Panc1 (cell line): ENCODE measurements around the gene DBNDD2.

Experiments
- POLR2AphosphoS5 ChIP-seq: IDR thresholded peaks from 2 replicates; pipeline ENCODE4 v1.6.1; 2012; ENCODE audit warnings: mild to moderate bottlenecking, low read depth, low read length, moderate library complexity
- SIN3A ChIP-seq: IDR thresholded peaks from 2 replicates; pipeline ENCODE4 v1.6.1; 2012; ENCODE audit warnings: low read depth, mild to moderate bottlenecking, low read length, moderate library complexity, borderline replicate concordance; ENCODE audit not compliant: insufficient read depth
- TCF7L2 ChIP-seq: IDR thresholded peaks from 2 replicates; pipeline ENCODE4 v1.6.1; 2011; ENCODE audit warnings: mild to moderate bottlenecking, low read depth, low read length, inconsistent platforms
- TF ChIP-seq, protein P1 (sequence below): fragments of 450-650 bp; IDR thresholded peaks from 2 replicates; pipeline ENCODE4 v1.5.1; 2017; ENCODE audit warnings: mild to moderate bottlenecking
- TF ChIP-seq, protein P2 (sequence below), 2 experiments: IDR thresholded peaks; 2 replicates each; pipeline ENCODE4 v1.6.1; 2011 to 2012; ENCODE audit warnings: low read depth in 2 of 2, control low read depth in 1 of 2, low read length in 1 of 2, mild to moderate bottlenecking in 1 of 2, moderate library complexity in 1 of 2; ENCODE audit not compliant: insufficient read depth in 1 of 2

DNA sequence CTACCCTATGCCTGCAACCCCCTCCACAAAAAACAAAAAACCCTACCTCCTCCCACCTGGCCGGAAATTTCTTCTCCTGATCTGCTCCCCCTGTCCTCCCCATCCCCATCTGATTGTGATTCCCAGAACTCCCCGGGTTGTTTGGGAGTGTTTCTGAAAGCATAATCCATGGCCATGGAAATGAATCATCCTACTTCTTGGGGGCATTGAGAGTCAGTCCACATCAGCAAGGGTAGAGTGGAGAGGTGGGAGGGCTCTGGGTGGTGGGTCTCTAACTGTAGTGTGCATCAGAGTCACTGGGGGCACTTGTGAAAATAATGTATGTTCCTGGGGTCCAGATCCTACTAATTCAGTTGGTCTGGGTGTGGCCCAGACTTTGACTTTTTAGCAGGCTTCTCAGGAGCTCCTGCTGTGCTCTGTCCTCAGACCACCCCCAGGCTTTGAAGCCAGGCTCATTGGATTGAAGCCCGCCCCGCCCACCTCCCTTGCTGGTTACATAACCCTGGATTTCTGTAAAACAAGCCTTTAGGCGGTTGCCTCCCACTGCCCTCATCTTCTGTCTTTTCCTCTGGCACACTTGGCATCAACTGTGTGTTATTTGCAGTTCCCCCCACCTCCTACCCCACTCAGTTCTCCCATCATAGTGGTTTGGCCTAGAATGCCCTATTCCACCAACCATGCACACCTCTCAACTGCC lies 18.4 kb downstream of the DBNDD2 start:
- TF ChIP-seq, protein P1, sequence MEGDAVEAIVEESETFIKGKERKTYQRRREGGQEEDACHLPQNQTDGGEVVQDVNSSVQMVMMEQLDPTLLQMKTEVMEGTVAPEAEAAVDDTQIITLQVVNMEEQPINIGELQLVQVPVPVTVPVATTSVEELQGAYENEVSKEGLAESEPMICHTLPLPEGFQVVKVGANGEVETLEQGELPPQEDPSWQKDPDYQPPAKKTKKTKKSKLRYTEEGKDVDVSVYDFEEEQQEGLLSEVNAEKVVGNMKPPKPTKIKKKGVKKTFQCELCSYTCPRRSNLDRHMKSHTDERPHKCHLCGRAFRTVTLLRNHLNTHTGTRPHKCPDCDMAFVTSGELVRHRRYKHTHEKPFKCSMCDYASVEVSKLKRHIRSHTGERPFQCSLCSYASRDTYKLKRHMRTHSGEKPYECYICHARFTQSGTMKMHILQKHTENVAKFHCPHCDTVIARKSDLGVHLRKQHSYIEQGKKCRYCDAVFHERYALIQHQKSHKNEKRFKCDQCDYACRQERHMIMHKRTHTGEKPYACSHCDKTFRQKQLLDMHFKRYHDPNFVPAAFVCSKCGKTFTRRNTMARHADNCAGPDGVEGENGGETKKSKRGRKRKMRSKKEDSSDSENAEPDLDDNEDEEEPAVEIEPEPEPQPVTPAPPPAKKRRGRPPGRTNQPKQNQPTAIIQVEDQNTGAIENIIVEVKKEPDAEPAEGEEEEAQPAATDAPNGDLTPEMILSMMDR: no peak
- no peak for TF ChIP-seq POLR2AphosphoS5
- TF ChIP-seq TCF7L2: no peak
- TF ChIP-seq, protein P2, sequence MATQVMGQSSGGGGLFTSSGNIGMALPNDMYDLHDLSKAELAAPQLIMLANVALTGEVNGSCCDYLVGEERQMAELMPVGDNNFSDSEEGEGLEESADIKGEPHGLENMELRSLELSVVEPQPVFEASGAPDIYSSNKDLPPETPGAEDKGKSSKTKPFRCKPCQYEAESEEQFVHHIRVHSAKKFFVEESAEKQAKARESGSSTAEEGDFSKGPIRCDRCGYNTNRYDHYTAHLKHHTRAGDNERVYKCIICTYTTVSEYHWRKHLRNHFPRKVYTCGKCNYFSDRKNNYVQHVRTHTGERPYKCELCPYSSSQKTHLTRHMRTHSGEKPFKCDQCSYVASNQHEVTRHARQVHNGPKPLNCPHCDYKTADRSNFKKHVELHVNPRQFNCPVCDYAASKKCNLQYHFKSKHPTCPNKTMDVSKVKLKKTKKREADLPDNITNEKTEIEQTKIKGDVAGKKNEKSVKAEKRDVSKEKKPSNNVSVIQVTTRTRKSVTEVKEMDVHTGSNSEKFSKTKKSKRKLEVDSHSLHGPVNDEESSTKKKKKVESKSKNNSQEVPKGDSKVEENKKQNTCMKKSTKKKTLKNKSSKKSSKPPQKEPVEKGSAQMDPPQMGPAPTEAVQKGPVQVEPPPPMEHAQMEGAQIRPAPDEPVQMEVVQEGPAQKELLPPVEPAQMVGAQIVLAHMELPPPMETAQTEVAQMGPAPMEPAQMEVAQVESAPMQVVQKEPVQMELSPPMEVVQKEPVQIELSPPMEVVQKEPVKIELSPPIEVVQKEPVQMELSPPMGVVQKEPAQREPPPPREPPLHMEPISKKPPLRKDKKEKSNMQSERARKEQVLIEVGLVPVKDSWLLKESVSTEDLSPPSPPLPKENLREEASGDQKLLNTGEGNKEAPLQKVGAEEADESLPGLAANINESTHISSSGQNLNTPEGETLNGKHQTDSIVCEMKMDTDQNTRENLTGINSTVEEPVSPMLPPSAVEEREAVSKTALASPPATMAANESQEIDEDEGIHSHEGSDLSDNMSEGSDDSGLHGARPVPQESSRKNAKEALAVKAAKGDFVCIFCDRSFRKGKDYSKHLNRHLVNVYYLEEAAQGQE (IDR thresholded peaks at IDR 0.05; ENCODE audit: insufficient read depth in 1 of 2, low read depth in 2 of 2, low read length in 1 of 2): no peak
- TF ChIP-seq SIN3A: no peak
